Prostate gland (tissue), 2 donors: ENCODE data around the gene DYNLRB1. TPM values are rescaled to one million over a fixed set of nuclear protein-coding genes. Genes with fewer than 3 reads are reported as not detected.

Experiments
- DNase-seq: peaks from one replicate; pipeline ENCODE4 v3.0.0-alpha.2; 2019; ENCODE audit warnings: low spot score
- H3K27ac ChIP-seq, 2 donors: fragments of 200-600 bp; sonication (generic); 2 replicates each; pipeline ENCODE4 v1.5.1; 2017 to 2019
- H3K27me3 ChIP-seq: fragments of 200-600 bp; sonication (generic); replicated peaks from 2 replicates; pipeline ENCODE4 v1.5.1; 2019; ENCODE audit not compliant: insufficient read depth
- H3K36me3 ChIP-seq, 2 donors: fragments of 200-600 bp; sonication (generic); 1 replicate in 1 of 2; 2 replicates in 1 of 2; pipeline versions ENCODE4 v1.5.1 to v1.8.1; 2017 to 2019
- H3K4me1 ChIP-seq: fragments of 200-600 bp; sonication (generic); replicated peaks from 2 replicates; pipeline ENCODE4 v1.5.1; 2019
- H3K4me3 ChIP-seq, 2 donors: fragments of 200-600 bp; sonication (generic); 2 replicates each; pipeline ENCODE4 v1.5.1; 2017 to 2019
- H3K9me3 ChIP-seq: fragments of 200-600 bp; sonication (generic); 2 replicates; pipeline ENCODE4 v1.5.1; 2017
- POLR2A ChIP-seq: fragments of 450-650 bp; IDR thresholded peaks from one replicate; pipeline ENCODE4 v1.6.1; 2016; ENCODE audit warnings: antibody characterized with exemption, mild to moderate bottlenecking
- POLR2AphosphoS5 ChIP-seq: sonication (generic); formaldehyde crosslinking; IDR thresholded peaks from one replicate; pipeline ENCODE4 v1.6.1; 2017; ENCODE audit warnings: antibody characterized with exemption
- WGBS: methylation state at CpG from one replicate; pipeline ENCODE4 v1.1.5; 2018; 5-methylcytosine and 5-hydroxymethylcytosine counted together
- intact Hi-C: fragments of 100-400 bp; cut with DNase I; formaldehyde crosslinking; loops from one replicate; pipeline ENCODE4 v1.14.2; 2022
- total RNA-seq, 2 donors: library from RNA; depleted of rRNA; stranded (reverse); fragments of >200 nt; gene quantifications; one replicate each; pipeline ENCODE4 v1.1.0, GENCODE V29; 2016
- TF ChIP-seq, protein P1 (sequence below), 4 experiments: fragments of 200-600 bp in 2 of 4; fragments of 450-650 bp in 2 of 4; sonication (generic) in 2 of 4; IDR thresholded peaks; 1 replicate in 3 of 4; 2 replicates in 1 of 4; pipeline ENCODE4 v1.5.1; 2016 to 2019; ENCODE audit warnings: antibody characterized with exemption in 4 of 4, mild to moderate bottlenecking in 2 of 4, moderate library complexity in 2 of 4

Gene DYNLRB1
- total RNA-seq, 2 donors from 2014 or later = 132 to 247 TPM

DNA sequence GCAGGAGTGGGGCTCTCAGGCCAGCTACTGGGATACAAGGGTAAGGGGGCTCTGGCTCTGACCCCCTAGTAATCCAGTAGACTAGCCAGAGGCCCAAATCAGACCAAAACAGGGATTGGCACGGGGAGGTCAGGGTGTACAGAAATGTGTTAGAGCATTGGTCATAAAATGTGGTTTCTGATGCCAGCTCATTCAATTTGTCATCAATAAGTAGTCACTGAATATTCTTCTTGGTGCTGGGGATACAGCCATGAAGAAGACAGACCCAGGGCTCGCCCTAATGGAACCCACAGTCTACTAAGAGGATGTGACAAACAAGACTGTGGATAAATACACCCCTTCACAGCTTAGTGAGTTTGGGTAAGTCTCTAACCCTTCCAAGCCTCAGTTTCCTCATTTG, 53.4 kb downstream of the DYNLRB1 start:
- DNase-seq = no peak
- Histone ChIP-seq H3K27me3 (no peaks in the 10 kb centered on the region), H3K4me1 (no peaks in the 10 kb centered on the region), H3K9me3 (no peaks in the 10 kb centered on the region), H3K27ac (no peak overlapping the region), H3K4me3 (no peak overlapping the region), H3K36me3 (no peaks in the 10 kb centered on the region)
- WGBS = 88% methylated on average over 2 of the region's 2 CpGs
- intact Hi-C loops = no loop called here
- no peak for TF ChIP-seq POLR2AphosphoS5
- TF ChIP-seq, protein P1, sequence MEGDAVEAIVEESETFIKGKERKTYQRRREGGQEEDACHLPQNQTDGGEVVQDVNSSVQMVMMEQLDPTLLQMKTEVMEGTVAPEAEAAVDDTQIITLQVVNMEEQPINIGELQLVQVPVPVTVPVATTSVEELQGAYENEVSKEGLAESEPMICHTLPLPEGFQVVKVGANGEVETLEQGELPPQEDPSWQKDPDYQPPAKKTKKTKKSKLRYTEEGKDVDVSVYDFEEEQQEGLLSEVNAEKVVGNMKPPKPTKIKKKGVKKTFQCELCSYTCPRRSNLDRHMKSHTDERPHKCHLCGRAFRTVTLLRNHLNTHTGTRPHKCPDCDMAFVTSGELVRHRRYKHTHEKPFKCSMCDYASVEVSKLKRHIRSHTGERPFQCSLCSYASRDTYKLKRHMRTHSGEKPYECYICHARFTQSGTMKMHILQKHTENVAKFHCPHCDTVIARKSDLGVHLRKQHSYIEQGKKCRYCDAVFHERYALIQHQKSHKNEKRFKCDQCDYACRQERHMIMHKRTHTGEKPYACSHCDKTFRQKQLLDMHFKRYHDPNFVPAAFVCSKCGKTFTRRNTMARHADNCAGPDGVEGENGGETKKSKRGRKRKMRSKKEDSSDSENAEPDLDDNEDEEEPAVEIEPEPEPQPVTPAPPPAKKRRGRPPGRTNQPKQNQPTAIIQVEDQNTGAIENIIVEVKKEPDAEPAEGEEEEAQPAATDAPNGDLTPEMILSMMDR (IDR thresholded peaks at IDR 0.05) = no peak

DNA sequence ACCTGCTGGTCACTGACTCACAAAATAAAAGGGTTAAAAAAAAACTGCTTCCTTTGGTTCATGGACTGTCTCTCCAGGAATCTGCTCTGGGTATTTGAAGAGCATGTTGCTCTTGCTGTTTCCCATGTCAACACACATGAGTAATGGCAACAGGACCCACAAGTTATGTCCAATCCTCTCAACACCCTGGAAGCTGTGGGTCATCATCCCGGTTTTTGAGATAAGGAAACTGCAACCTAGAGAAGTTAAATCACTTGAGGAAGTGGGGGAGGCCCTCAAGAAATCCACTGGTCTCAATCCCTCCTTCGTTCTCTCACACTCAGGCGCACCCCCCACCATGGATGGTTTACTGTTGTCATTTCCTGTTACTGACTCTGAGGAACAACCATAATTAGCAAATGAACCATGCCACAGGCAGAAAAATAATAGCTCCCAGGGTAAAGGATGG, 54.7 kb downstream of the DYNLRB1 start:
- Histone ChIP-seq H3K4me1 (no peaks in the 10 kb centered on the region), H3K27ac (no peak overlapping the region), H3K4me3 (no peak overlapping the region), H3K36me3 (no peaks in the 10 kb centered on the region), H3K9me3 (no peaks in the 10 kb centered on the region), H3K27me3 (no peaks in the 10 kb centered on the region)
- WGBS = 72% methylated on average over 3 of the region's 3 CpGs
- intact Hi-C loops = no loop called here
- TF ChIP-seq, protein P1 (IDR thresholded peaks at IDR 0.05) = no peak
- TF ChIP-seq POLR2AphosphoS5 = no peak
- TF ChIP-seq POLR2A = no peak
- DNase-seq = no peak

DNA sequence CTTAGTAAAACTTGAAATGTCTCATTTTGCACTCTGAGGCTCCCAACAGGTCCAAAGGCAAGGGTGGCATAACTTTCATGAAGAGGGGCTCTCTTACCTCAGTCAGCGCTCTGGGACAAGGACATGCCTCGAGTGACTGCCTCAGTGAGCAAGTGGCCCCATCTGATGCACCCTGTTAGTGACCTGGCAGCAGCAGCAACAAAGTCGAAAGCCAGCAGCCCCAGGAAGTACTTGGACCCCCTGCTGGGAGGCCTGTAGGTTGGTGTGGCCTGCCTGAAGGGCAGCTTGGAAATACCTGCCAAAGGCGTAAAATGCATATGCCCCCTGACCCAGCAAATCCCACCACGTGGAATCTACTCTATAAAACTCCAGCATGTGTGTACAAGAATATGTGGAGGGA, 55.5 kb downstream of the DYNLRB1 start:
- 82% methylated on average over 5 of the region's 5 CpGs for WGBS
- no peak overlapping the region for H3K4me3 ChIP-seq
- no peaks in the 10 kb centered on the region for H3K9me3 ChIP-seq
- TF ChIP-seq POLR2A (no peak), POLR2AphosphoS5 (no peak)
- TF ChIP-seq, protein P1 (IDR thresholded peaks at IDR 0.05) = no peak
- no peaks in the 10 kb centered on the region for H3K36me3 ChIP-seq
- no peaks in the 10 kb centered on the region for H3K27me3 ChIP-seq
- no peak for DNase-seq
- no peaks in the 10 kb centered on the region for H3K4me1 ChIP-seq
- intact Hi-C loops = no loop called here
- no peak overlapping the region for H3K27ac ChIP-seq

DNA sequence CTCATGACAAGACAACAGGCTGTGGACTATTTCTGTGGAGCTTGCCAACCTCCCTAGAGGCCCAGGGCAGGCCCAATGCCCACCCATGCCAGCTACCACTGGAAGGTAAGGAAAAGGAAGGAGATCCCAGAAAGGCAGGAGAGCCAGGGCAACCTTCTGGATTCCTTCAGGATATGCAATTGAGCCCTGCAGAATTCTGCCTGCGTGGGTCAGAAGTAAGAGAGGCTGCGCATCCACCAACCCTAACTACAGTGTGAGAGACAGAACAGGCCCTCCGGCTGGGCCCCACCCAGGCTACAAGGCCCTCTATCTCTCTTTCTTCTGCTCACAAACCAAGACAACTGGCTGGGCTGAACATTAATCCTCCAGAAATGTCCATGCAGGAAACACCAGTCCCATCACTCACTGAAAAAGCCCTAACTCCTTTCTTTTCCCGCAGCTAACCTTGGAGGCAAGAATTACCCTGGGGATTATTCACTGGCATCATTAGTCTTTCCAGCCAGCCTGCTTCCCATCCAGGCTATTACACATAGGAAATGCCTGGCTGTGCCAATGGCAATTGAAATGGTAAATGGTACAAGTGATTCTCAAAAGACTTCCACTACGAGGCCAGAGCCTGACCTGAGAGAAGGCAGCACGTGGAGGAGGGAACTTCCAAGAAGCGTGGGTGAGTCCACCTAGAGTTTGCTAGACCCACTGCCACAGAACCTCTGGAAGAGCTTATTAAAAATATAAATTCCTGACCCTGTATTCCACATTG, 57.5 kb downstream of the DYNLRB1 start:
- H3K36me3 ChIP-seq = no peaks in the 10 kb centered on the region
- intact Hi-C loops = no loop called here
- TF ChIP-seq POLR2AphosphoS5 = no peak
- no peak for TF ChIP-seq POLR2A
- TF ChIP-seq, protein P1 (IDR thresholded peaks at IDR 0.05) = no peak
- no peaks in the 10 kb centered on the region for H3K4me1 ChIP-seq
- H3K27ac ChIP-seq = no peak overlapping the region
- no peak for DNase-seq
- no peaks in the 10 kb centered on the region for H3K9me3 ChIP-seq
- WGBS = 90% methylated on average over 7 of the region's 7 CpGs
- no peak overlapping the region for H3K4me3 ChIP-seq
- H3K27me3 ChIP-seq = no peaks in the 10 kb centered on the region

DNA sequence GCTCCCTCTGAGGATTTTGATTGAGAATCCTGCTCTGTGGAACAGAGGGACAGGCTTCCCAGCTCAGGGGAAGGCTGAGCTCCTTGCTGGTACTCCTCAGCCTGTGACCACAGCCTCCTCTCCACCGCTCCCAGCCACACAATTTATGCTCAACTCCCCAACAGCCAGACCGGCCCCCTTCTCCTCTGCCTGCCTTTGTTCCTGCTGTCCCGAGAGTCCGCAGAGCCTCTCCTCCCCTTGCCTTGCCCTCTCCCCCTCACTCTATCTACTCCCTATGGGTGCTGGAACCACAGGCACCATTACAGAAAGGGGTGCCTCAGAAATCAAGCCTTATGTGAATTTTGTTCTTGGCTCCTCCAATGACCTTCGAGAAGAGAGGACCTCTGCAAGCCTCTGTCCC, 58.2 kb downstream of the DYNLRB1 start:
- Histone ChIP-seq H3K27ac (no peak overlapping the region), H3K9me3 (no peaks in the 10 kb centered on the region), H3K4me3 (no peak overlapping the region), H3K36me3 (no peaks in the 10 kb centered on the region), H3K27me3 (no peaks in the 10 kb centered on the region), H3K4me1 (no peaks in the 10 kb centered on the region)
- WGBS = 96% methylated on average over 5 of the region's 5 CpGs
- TF ChIP-seq POLR2A (no peak), POLR2AphosphoS5 (no peak)
- TF ChIP-seq, protein P1 (IDR thresholded peaks at IDR 0.05) = no peak
- no peak for DNase-seq
- intact Hi-C loops = no loop called here
